H9 (cell line): Measurements from ENCODE around the gene PATE4. TPM values are rescaled to one million over a fixed set of nuclear protein-coding genes. Genes with fewer than 3 reads are reported as not detected.

Experiments used
- DNase-seq: peaks from one replicate; pipeline ENCODE4 v3.0.0-alpha.2; 2017
- H2AFZ ChIP-seq: one replicate; pipeline ENCODE4 v1.6.1; 2013; ENCODE audit warnings: mild to moderate bottlenecking, low read length, control low read depth, moderate library complexity
- H2AK5ac ChIP-seq: 2 replicates; pipeline ENCODE4 v1.6.1; 2013; ENCODE audit warnings: low read length, control low read depth, mixed read lengths; ENCODE audit not compliant: insufficient read length
- H2BK120ac ChIP-seq: one replicate; pipeline ENCODE4 v1.6.1; 2013; ENCODE audit warnings: low read depth, mild to moderate bottlenecking, low read length, control low read depth, inconsistent platforms; ENCODE audit not compliant: poor library complexity, severe bottlenecking
- H2BK12ac ChIP-seq: 2 replicates; pipeline ENCODE4 v1.6.1; 2013; ENCODE audit warnings: low read length, control low read depth, mixed read lengths, low read depth; ENCODE audit not compliant: insufficient read length
- H2BK15ac ChIP-seq: 2 replicates; pipeline ENCODE4 v1.6.1; 2013; ENCODE audit warnings: low read depth, low read length, control low read depth
- H2BK20ac ChIP-seq: one replicate; pipeline ENCODE4 v1.6.1; 2013; ENCODE audit warnings: low read depth, mild to moderate bottlenecking, low read length, control low read depth, inconsistent platforms; ENCODE audit not compliant: poor library complexity, severe bottlenecking
- H2BK5ac ChIP-seq: 2 replicates; pipeline ENCODE4 v1.6.1; 2013; ENCODE audit warnings: low read length, control low read depth, mixed read lengths; ENCODE audit not compliant: insufficient read length
- H3K14ac ChIP-seq: 2 replicates; pipeline ENCODE4 v1.6.1; 2013; ENCODE audit warnings: low read length, control low read depth; ENCODE audit not compliant: insufficient read depth
- H3K18ac ChIP-seq: 2 replicates; pipeline ENCODE4 v1.6.1; 2013; ENCODE audit warnings: low read depth, mild to moderate bottlenecking, mixed read lengths, low read length, control low read depth; ENCODE audit not compliant: insufficient read length
- H3K23ac ChIP-seq: 2 replicates; pipeline ENCODE4 v1.6.1; 2013; ENCODE audit warnings: low read length, control low read depth, mixed read lengths, low read depth; ENCODE audit not compliant: insufficient read length
- H3K23me2 ChIP-seq: 2 replicates; pipeline ENCODE4 v1.6.1; 2013; ENCODE audit warnings: low read depth, mild to moderate bottlenecking, mixed read lengths, low read length, control low read depth; ENCODE audit not compliant: insufficient read length, poor library complexity, severe bottlenecking
- H3K27ac ChIP-seq: 2 replicates; pipeline ENCODE4 v1.5.1; 2013; ENCODE audit warnings: low read length, control low read depth, mixed read lengths, low read depth; ENCODE audit not compliant: insufficient read length
- H3K27me3 ChIP-seq: 2 replicates; pipeline ENCODE4 v1.6.1; 2013; ENCODE audit warnings: low read length, control low read depth, inconsistent platforms; ENCODE audit not compliant: insufficient read depth
- H3K4ac ChIP-seq: 2 replicates; pipeline ENCODE4 v1.6.1; 2013; ENCODE audit warnings: low read depth, mild to moderate bottlenecking, control low read depth, inconsistent platforms, low read length, moderate library complexity
- H3K4me1 ChIP-seq: 2 replicates; pipeline ENCODE4 v1.6.1; 2013; ENCODE audit warnings: low read length, control low read depth, inconsistent platforms; ENCODE audit not compliant: insufficient read depth
- H3K4me2 ChIP-seq: 2 replicates; pipeline ENCODE4 v1.6.1; 2013; ENCODE audit warnings: low read length, control low read depth, mixed read lengths; ENCODE audit not compliant: insufficient read length, insufficient read depth
- H3K56ac ChIP-seq: 2 replicates; pipeline ENCODE4 v1.6.1; 2013; ENCODE audit warnings: low read depth, mild to moderate bottlenecking, mixed read lengths, low read length, control low read depth; ENCODE audit not compliant: insufficient read length
- H3K79me1 ChIP-seq: 2 replicates; pipeline ENCODE4 v1.6.1; 2013; ENCODE audit warnings: low read depth, mild to moderate bottlenecking, moderate library complexity, low read length, control low read depth, inconsistent platforms; ENCODE audit not compliant: insufficient read depth, poor library complexity, severe bottlenecking
- H3K79me2 ChIP-seq: 2 replicates; pipeline ENCODE4 v1.6.1; 2013; ENCODE audit warnings: low read length, control low read depth, inconsistent platforms; ENCODE audit not compliant: insufficient read depth
- H3K9ac ChIP-seq: 2 replicates; pipeline ENCODE4 v1.6.1; 2013; ENCODE audit warnings: low read length, control low read depth, mixed read lengths; ENCODE audit not compliant: insufficient read length; ENCODE audit errors: extremely low read depth
- H3K9me3 ChIP-seq: one replicate; pipeline ENCODE4 v1.6.1; 2013; ENCODE audit warnings: low read depth, low read length, inconsistent platforms; ENCODE audit not compliant: control insufficient read depth
- H3T11ph ChIP-seq: one replicate; pipeline ENCODE4 v1.6.1; 2013; ENCODE audit warnings: mild to moderate bottlenecking, low read length, control low read depth, inconsistent platforms
- H4K20me1 ChIP-seq: one replicate; pipeline ENCODE4 v1.6.1; 2013; ENCODE audit not compliant: control insufficient read depth, insufficient read length, insufficient read depth
- H4K5ac ChIP-seq: 2 replicates; pipeline ENCODE4 v1.6.1; 2013; ENCODE audit warnings: low read depth, mild to moderate bottlenecking, mixed read lengths, low read length, control low read depth; ENCODE audit not compliant: insufficient read length
- H4K8ac ChIP-seq: replicated peaks from 2 replicates; pipeline ENCODE4 v1.6.1; 2013; ENCODE audit warnings: low read length, control low read depth, mixed read lengths, low read depth; ENCODE audit not compliant: insufficient read length
- H4K91ac ChIP-seq: 2 replicates; pipeline ENCODE4 v1.6.1; 2013; ENCODE audit warnings: low read depth, mild to moderate bottlenecking, moderate library complexity, mixed read lengths, low read length, control low read depth; ENCODE audit not compliant: insufficient read length
- H3K27ac Mint-ChIP-seq, 3 experiments: 2 replicates in 2 of 3; 3 replicates in 1 of 3; pipeline ENCODE4 v1.8.0; 2020 to 2021; ENCODE audit warnings: mixed read lengths in 3 of 3, mild to moderate bottlenecking in 1 of 3, moderate library complexity in 1 of 3
- H3K27me3 Mint-ChIP-seq: 2 replicates; pipeline ENCODE4 v1.8.0; 2021; ENCODE audit warnings: low read depth, mild to moderate bottlenecking, moderate library complexity, mixed read lengths
- H3K36me3 Mint-ChIP-seq, 3 experiments: 2 replicates in 2 of 3; 3 replicates in 1 of 3; pipeline ENCODE4 v1.8.0; 2020 to 2021; ENCODE audit warnings: low read depth in 3 of 3, mixed read lengths in 3 of 3; ENCODE audit not compliant: insufficient read depth in 1 of 3
- H3K4me1 Mint-ChIP-seq, 2 experiments: 2 replicates each; pipeline ENCODE4 v1.8.0; 2020; ENCODE audit warnings: mixed read lengths in 2 of 2
- H3K4me3 Mint-ChIP-seq, 2 experiments: 2 replicates in 1 of 2; 3 replicates in 1 of 2; pipeline ENCODE4 v1.8.0; 2020 to 2021; ENCODE audit warnings: mild to moderate bottlenecking in 2 of 2, mixed read lengths in 2 of 2, moderate library complexity in 1 of 2
- H3K9me3 Mint-ChIP-seq, 2 experiments: 2 replicates in 1 of 2; 3 replicates in 1 of 2; pipeline ENCODE4 v1.8.0; 2020; ENCODE audit warnings: mild to moderate bottlenecking in 2 of 2, mixed read lengths in 2 of 2, moderate library complexity in 1 of 2
- WGBS: extraction: QIAGEN DNeasy Blood & Tissue Kit; methylation state at CpG from one replicate; pipeline ENCODE4 v1.1.7; 2013; ENCODE audit warnings: missing lambda C conversion rate, low lambda C conversion rate, mixed read lengths; ENCODE audit not compliant: insufficient read length; ENCODE audit errors: extremely low coverage; 5-methylcytosine and 5-hydroxymethylcytosine counted together
- total RNA-seq: library from RNA; stranded (reverse); gene quantifications from 2 replicates; pipeline ENCODE4 v1.2.1, GENCODE V29; 2021
- TF ChIP-seq, protein P1 (sequence below): fragments of 200-600 bp; sonication (generic); conservative IDR thresholded peaks from 3 replicates; pipeline ENCODE4 v1.8.0; 2021; ENCODE audit warnings: antibody characterized with exemption, mild to moderate bottlenecking

Gene PATE4
- total RNA-seq, 1 experiment from 2014 or later: not detected

DNA sequence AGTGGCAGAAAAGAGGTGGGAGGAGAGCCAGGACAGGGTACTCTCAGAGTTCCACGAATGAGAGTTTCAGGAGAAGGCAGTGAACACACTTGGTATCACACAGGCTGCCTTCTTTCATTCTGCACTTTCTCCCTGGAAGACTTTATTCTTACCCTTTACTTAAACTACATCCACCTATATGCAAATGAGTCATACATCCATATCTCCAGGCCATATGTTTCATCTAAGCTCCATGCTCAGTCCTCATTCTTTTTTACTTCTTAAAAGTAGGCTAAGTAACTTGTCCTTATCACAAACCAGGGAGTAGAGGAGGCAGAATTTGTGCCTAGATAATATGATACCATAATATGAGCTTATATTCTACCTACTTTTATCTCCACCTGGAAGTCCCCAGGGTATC, 48.2 kb downstream of the PATE4 start:
- no peaks in the 10 kb centered on the region for H3K79me2 ChIP-seq

More for the DNA sequence above, 48.2 kb downstream of the PATE4 start:
- TF ChIP-seq, protein P1, sequence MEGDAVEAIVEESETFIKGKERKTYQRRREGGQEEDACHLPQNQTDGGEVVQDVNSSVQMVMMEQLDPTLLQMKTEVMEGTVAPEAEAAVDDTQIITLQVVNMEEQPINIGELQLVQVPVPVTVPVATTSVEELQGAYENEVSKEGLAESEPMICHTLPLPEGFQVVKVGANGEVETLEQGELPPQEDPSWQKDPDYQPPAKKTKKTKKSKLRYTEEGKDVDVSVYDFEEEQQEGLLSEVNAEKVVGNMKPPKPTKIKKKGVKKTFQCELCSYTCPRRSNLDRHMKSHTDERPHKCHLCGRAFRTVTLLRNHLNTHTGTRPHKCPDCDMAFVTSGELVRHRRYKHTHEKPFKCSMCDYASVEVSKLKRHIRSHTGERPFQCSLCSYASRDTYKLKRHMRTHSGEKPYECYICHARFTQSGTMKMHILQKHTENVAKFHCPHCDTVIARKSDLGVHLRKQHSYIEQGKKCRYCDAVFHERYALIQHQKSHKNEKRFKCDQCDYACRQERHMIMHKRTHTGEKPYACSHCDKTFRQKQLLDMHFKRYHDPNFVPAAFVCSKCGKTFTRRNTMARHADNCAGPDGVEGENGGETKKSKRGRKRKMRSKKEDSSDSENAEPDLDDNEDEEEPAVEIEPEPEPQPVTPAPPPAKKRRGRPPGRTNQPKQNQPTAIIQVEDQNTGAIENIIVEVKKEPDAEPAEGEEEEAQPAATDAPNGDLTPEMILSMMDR: no peak
- no peak overlapping the region for H4K8ac ChIP-seq
- no peak overlapping the region for H2AK5ac ChIP-seq
- no peak overlapping the region for H3K4me3 Mint-ChIP-seq
- no peaks in the 10 kb centered on the region for H3K79me1 ChIP-seq
- H3K9ac ChIP-seq: no peak overlapping the region
- H2BK20ac ChIP-seq: no peak overlapping the region
- no peak overlapping the region for H3K56ac ChIP-seq
- no peak overlapping the region for H2BK15ac ChIP-seq
- H3K27me3 Mint-ChIP-seq: peaks cover 29% of the 10 kb centered on the region
- no peak overlapping the region for H4K5ac ChIP-seq
- no peak overlapping the region for H2BK120ac ChIP-seq
- no peak for DNase-seq
- H3K27ac ChIP-seq: no peak overlapping the region
- H3K4me2 ChIP-seq: no peak overlapping the region
- H3K27ac Mint-ChIP-seq: no peak overlapping the region
- no CpG with 5 or more reads among the region's 1 CpG for WGBS
- no peak overlapping the region for H3K18ac ChIP-seq
- no peak overlapping the region for H3T11ph ChIP-seq
- H3K27me3 ChIP-seq: no peaks in the 10 kb centered on the region
- no peak overlapping the region for H3K14ac ChIP-seq
- no peak overlapping the region for H2AFZ ChIP-seq
- H3K9me3 ChIP-seq: no peaks in the 10 kb centered on the region
- H3K4me1 ChIP-seq: no peaks in the 10 kb centered on the region
- peaks cover 8 to 10% of the 10 kb centered on the region in 2 experiments; a peak in 4 of 5 replicates for H3K9me3 Mint-ChIP-seq
- no peak overlapping the region for H3K4ac ChIP-seq
- H3K23ac ChIP-seq: no peak overlapping the region
- no peak overlapping the region for H4K91ac ChIP-seq
- H3K36me3 Mint-ChIP-seq: peaks cover 0 to 4% (median 0%) of the 10 kb centered on the region in 3 experiments; a peak in 3 of 7 replicates
- no peaks in the 10 kb centered on the region for H4K20me1 ChIP-seq
- H3K4me1 Mint-ChIP-seq: no peaks in the 10 kb centered on the region
- no peaks in the 10 kb centered on the region for H3K23me2 ChIP-seq
- no peak overlapping the region for H2BK12ac ChIP-seq
- H2BK5ac ChIP-seq: no peak overlapping the region
